Measurements from ENCODE around the gene ATP6V1B1.

The ATP6V1B1 gene

DNA sequence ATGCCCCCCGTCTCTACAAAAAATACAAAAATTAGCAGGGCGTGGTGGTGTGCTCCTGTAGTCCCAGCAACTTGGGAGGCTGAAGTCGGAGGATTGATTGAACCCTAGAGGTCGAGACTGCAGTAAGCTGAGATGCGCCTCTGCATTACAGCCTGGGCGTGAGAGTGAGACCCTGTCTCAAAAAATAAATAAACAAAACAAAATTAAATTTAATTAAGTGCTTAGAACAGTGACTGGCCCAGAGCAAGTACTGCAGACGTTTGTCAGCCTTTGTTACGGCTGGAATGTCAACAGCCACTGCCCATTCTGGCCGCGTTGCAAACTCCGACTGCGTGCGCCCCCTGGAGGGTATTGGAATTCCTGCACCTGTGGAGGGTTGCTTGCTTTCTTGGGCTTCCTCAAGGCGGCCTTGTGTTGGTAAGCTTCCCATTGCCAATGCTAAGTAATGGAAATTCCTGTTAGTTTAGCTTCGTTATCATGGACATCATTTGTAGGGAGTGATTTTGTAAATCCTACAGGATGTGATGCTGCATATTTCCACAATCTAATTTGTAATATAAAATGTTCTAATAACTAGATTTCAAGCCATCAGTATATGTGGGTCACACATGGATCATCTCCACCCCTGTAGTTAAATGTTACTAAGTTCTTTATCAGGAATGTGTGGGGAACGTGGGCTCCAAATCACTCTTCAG is 15.9 kb upstream of the ATP6V1B1 start:
- H3K4me3 ChIP-seq (ENCODE audit: low read depth, low read length): no peak overlapping the region
- no peaks in the 10 kb centered on the region for H3K9me3 ChIP-seq (ENCODE audit: control insufficient read depth, insufficient read depth, low read length)
- no peaks in the 10 kb centered on the region for H3K36me3 ChIP-seq (ENCODE audit: control insufficient read depth, insufficient read depth, low read length)
- no peak overlapping the region for H3K27ac ChIP-seq (ENCODE audit: low read depth, low read length)
- H3K27me3 ChIP-seq (ENCODE audit: control insufficient read depth, insufficient read depth, low read length): peaks cover 12% of the 10 kb centered on the region; the same call in 1 of the 2 replicates
- peaks cover 8% of the 10 kb centered on the region for H3K4me1 ChIP-seq (ENCODE audit: control insufficient read depth, insufficient read depth, low read length)
- no peak overlapping the region for H3K9ac ChIP-seq (ENCODE audit: low read depth, low read length)

DNA sequence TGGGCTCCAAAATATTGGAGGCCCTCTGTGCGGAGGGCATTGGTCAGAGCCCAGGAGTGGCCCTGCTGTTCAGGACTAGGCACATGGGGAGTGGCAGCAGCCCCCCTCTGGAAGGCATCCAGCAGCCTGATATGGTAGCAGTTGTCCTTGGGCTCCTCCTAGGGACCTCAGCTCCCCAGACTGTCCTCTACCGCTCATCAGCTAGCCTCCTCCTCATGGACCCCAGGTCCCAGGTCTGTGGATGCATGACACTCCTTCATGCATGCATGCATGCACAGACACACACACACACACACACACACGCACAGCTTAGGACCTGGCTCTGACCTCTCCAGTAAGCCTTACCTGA is 15.4 kb upstream of the ATP6V1B1 start:
- H3K36me3 ChIP-seq (ENCODE audit: control insufficient read depth, insufficient read depth, low read length): no peaks in the 10 kb centered on the region
- H3K27ac ChIP-seq (ENCODE audit: low read depth, low read length): no peak overlapping the region
- no peaks in the 10 kb centered on the region for H3K9me3 ChIP-seq (ENCODE audit: control insufficient read depth, insufficient read depth, low read length)
- peaks cover 8% of the 10 kb centered on the region for H3K4me1 ChIP-seq (ENCODE audit: control insufficient read depth, insufficient read depth, low read length)
- H3K27me3 ChIP-seq (ENCODE audit: control insufficient read depth, insufficient read depth, low read length): peaks cover 12% of the 10 kb centered on the region; the same call in 1 of the 2 replicates
- no peak overlapping the region for H3K9ac ChIP-seq (ENCODE audit: low read depth, low read length)
- no peak overlapping the region for H3K4me3 ChIP-seq (ENCODE audit: low read depth, low read length)

DNA sequence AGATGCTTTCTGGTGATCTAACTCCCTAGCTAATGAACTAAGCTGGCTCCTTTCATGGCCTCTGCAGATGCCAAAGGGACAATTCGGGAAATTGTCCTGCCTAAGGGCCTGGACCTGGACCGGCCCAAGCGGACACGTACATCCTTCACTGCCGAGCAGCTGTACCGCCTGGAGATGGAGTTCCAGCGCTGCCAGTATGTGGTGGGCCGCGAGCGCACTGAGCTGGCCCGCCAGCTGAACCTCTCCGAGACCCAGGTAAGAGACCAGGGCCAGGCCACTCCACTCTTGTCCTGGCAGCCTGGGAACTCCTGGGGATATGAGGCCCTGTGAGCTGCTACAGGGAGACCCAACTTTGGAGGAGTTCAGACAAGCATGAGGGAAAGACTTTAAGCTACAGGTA is 14.7 kb upstream of the ATP6V1B1 start:
- Histone ChIP-seq H3K9ac (ENCODE audit: low read depth, low read length) (no peak overlapping the region), H3K36me3 (ENCODE audit: control insufficient read depth, insufficient read depth, low read length) (no peaks in the 10 kb centered on the region), H3K4me1 (ENCODE audit: control insufficient read depth, insufficient read depth, low read length) (peaks cover 8% of the 10 kb centered on the region), H3K9me3 (ENCODE audit: control insufficient read depth, insufficient read depth, low read length) (no peaks in the 10 kb centered on the region), H3K27ac (ENCODE audit: low read depth, low read length) (no peak overlapping the region), H3K27me3 (ENCODE audit: control insufficient read depth, insufficient read depth, low read length) (peaks cover 12% of the 10 kb centered on the region; the same call in 1 of the 2 replicates), H3K4me3 (ENCODE audit: low read depth, low read length) (no peak overlapping the region)

DNA sequence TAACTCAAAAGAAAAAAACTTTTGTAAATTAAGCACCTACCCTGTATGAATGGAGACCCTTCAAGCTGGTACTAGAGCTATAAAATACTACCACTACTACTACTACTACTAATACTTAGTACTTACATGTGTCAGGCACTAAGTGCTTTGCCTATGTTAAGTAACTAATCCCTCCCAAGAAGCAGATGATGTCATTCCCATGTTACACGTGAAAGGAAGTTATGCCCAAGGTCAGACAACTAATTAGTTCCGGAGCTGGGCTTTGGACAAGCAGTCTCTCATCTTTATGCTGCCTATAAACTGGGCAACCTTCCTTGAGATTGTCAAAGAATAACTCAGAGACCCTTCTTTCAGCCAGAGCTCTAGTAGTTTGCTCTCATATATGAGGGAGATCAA is 13.9 kb upstream of the ATP6V1B1 start:
- Histone ChIP-seq H3K36me3 (ENCODE audit: control insufficient read depth, insufficient read depth, low read length) (no peaks in the 10 kb centered on the region), H3K4me3 (ENCODE audit: low read depth, low read length) (no peak overlapping the region), H3K9ac (ENCODE audit: low read depth, low read length) (no peak overlapping the region), H3K4me1 (ENCODE audit: control insufficient read depth, insufficient read depth, low read length) (peaks cover 8% of the 10 kb centered on the region), H3K27me3 (ENCODE audit: control insufficient read depth, insufficient read depth, low read length) (peaks cover 12% of the 10 kb centered on the region; the same call in 1 of the 2 replicates), H3K27ac (ENCODE audit: low read depth, low read length) (no peak overlapping the region), H3K9me3 (ENCODE audit: control insufficient read depth, insufficient read depth, low read length) (no peaks in the 10 kb centered on the region)

DNA sequence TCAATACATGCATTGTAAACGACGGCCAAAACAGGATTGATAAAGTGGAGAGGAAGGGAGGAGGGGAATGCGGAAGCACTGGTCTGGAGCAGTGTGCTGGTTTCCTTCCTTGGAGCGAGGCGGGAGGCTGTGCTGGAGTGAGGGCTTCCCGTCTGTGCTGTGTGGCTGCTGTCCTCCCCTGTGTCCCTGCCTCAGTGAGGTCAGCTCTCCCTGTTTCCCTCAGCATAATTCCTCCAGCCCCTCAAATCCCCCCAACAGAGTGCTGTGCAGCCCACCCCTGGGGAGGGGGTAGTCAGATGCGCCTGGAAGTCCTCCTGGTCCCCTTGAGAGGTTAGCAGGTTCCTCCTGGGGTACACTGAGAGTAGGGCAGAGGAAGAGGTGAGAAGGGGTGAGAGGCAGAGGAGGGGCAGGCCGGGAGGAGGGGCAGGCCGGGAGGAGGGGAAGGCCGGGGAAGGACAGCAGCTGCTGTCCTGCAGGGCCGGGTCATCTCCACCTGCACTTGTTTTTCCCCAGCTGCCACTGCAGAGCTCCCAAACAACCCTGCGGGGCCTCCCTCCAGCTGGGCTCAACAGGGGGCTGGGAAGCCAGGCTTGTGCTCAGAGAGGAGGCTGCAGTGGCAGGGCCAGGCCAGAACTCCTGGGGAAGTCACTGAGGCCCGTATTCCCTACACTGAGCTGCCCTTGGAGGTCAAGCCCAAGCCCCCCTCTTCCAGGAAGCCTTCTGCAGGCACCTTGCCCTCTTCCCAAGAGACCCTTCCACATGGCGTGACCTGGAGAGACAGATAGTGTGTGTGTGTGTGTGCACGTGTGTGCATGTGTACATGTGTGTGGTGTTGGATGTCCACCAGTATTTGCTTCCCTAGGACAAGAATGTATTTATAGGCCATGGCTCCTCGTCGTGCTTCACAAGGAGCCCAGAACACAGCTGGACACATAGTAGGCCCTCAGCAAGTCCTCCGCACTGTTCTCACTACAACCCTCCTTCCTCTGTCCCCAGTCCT is 13.2 kb upstream of the ATP6V1B1 start:
- Histone ChIP-seq H3K36me3 (ENCODE audit: control insufficient read depth, insufficient read depth, low read length) (no peaks in the 10 kb centered on the region), H3K27me3 (ENCODE audit: control insufficient read depth, insufficient read depth, low read length) (peaks cover 10% of the 10 kb centered on the region; the same call in 1 of the 2 replicates), H3K27ac (ENCODE audit: low read depth, low read length) (no peak overlapping the region), H3K4me3 (ENCODE audit: low read depth, low read length) (no peak overlapping the region), H3K9me3 (ENCODE audit: control insufficient read depth, insufficient read depth, low read length) (no peaks in the 10 kb centered on the region), H3K4me1 (ENCODE audit: control insufficient read depth, insufficient read depth, low read length) (peaks cover 8% of the 10 kb centered on the region), H3K9ac (ENCODE audit: low read depth, low read length) (no peak overlapping the region)

DNA sequence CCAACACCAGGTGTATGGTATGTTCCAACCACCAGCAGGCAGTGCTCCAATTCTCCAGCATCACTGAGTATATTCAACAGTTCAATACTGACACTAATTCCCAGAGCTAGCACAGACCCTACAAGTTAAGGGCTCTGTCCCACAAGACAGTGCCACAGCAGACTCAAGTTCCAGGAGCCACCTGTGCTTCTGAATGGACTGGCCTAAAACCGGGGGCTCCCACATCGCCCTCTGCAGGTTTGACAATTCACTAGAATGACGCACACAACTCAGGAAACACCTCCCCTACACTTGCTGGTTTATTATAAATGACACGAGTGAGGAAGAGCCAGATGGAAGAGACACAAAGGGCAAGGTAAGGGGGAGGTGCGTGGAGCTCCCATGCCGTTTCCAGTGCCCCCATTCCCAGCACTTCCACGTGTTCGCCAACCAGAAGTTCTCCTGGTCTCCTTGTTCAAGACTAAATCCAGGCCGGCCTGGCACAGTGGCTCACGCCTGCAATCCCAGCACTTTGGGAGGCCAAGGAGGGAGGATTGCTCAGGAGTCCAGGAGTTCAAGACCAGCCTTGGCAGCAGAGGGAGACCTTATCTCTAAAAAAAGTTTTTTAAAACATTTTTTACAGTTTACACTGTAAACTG is 12.2 kb upstream of the ATP6V1B1 start:
- no peaks in the 10 kb centered on the region for H3K36me3 ChIP-seq (ENCODE audit: control insufficient read depth, insufficient read depth, low read length)
- H3K4me1 ChIP-seq (ENCODE audit: control insufficient read depth, insufficient read depth, low read length): peaks cover 8% of the 10 kb centered on the region
- no peak overlapping the region for H3K9ac ChIP-seq (ENCODE audit: low read depth, low read length)
- no peak overlapping the region for H3K27ac ChIP-seq (ENCODE audit: low read depth, low read length)
- 0 out of 2 replicates have a peak, but pooled peaks cover 7% of the 10 kb centered on the region for H3K27me3 ChIP-seq (ENCODE audit: control insufficient read depth, insufficient read depth, low read length)
- no peak overlapping the region for H3K4me3 ChIP-seq (ENCODE audit: low read depth, low read length)
- no peaks in the 10 kb centered on the region for H3K9me3 ChIP-seq (ENCODE audit: control insufficient read depth, insufficient read depth, low read length)

DNA sequence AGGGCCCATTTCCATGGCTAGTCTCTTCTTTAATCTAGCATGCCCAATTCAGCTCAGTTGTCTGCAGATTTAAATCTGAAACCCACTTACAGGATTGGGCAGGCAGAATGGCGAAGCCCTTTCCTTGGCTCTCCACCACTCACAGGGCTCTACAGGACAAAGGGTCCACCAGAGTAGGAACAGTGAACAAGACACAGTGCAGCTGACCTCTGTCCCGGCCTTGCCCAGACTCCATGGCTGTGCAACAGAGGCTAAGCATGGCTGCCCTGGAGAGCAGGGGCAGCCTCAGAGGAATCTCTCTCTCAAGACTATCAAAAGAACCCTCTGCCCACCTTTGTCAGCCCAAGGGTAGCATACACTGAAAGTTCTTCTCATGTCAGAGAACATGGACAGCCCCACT is 9.7 kb upstream of the ATP6V1B1 start:
- Histone ChIP-seq H3K27ac (ENCODE audit: low read depth, low read length) (no peak overlapping the region), H3K9ac (ENCODE audit: low read depth, low read length) (no peak overlapping the region), H3K36me3 (ENCODE audit: control insufficient read depth, insufficient read depth, low read length) (no peaks in the 10 kb centered on the region), H3K9me3 (ENCODE audit: control insufficient read depth, insufficient read depth, low read length) (no peaks in the 10 kb centered on the region), H3K27me3 (ENCODE audit: control insufficient read depth, insufficient read depth, low read length) (0 out of 2 replicates have a peak, but pooled peaks cover 6% of the 10 kb centered on the region), H3K4me1 (ENCODE audit: control insufficient read depth, insufficient read depth, low read length) (peaks cover 8% of the 10 kb centered on the region), H3K4me3 (ENCODE audit: low read depth, low read length) (no peak overlapping the region)

DNA sequence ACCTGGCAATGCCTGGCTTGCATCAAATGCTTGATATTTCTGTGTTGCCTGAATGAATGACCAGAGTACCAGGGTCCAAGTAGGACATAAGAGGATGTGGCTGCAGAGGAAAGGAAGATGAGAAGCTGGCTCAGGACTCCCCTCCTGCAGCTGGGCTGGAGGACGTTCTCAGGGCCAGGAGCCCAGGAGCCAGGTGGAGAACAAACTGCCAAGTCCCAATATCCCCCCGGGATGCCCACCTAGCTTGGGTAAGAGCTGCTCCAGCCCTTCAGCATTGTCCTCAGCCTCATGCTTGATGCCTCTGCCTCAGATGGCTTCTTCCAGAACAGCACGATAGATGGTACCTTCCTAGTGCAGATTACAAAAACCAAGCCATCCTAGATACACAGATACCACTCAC is 8.6 kb upstream of the ATP6V1B1 start:
- Histone ChIP-seq H3K4me3 (ENCODE audit: low read depth, low read length) (no peak overlapping the region), H3K36me3 (ENCODE audit: control insufficient read depth, insufficient read depth, low read length) (no peaks in the 10 kb centered on the region), H3K27me3 (ENCODE audit: control insufficient read depth, insufficient read depth, low read length) (0 out of 2 replicates have a peak, but pooled peaks cover 4% of the 10 kb centered on the region), H3K9me3 (ENCODE audit: control insufficient read depth, insufficient read depth, low read length) (no peaks in the 10 kb centered on the region), H3K4me1 (ENCODE audit: control insufficient read depth, insufficient read depth, low read length) (peaks cover 8% of the 10 kb centered on the region), H3K27ac (ENCODE audit: low read depth, low read length) (no peak overlapping the region), H3K9ac (ENCODE audit: low read depth, low read length) (no peak overlapping the region)

DNA sequence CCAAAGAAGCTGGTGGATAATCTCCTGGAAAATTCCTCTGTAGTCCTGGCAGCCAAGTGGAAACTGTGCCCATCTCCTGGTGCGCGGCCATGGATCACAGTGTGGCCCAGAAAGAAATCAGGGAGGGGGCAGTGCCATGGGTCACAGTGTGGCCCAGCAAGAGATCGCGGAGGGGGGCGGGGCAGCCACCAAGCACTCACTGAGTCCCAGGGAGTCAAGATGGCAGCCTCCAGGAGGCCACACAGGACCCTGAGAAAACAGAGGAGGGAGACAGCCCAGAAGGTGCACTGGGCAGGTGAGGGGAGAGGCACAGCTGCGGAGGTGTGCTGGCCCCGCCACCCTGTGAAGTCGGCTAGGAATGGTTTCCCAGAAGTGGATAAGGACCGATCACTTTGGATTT is 8.1 kb upstream of the ATP6V1B1 start:
- no peak overlapping the region for H3K4me3 ChIP-seq (ENCODE audit: low read depth, low read length)

DNA sequence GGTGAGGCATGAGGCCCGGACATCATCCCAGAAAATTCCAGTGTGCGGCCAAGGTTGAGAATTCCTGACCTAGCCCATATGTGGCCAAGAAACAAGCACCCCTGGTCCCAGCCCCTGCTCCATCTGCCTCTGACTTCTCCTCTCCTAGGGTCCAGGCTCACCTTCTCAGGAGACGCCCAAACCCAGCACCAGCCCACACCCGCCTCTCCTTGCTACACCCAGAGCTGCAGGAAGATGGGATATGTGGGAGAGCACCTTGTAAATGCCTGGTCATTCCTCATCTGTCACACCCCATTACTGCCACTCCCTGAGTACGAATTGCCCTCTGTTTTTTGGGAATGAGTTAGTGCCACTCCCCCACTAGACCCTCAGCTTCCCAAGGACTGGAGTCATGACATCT is 7.3 kb upstream of the ATP6V1B1 start:
- Histone ChIP-seq H3K36me3 (ENCODE audit: control insufficient read depth, insufficient read depth, low read length) (no peaks in the 10 kb centered on the region), H3K4me1 (ENCODE audit: control insufficient read depth, insufficient read depth, low read length) (no peaks in the 10 kb centered on the region), H3K4me3 (ENCODE audit: low read depth, low read length) (no peak overlapping the region), H3K9me3 (ENCODE audit: control insufficient read depth, insufficient read depth, low read length) (no peaks in the 10 kb centered on the region), H3K27me3 (ENCODE audit: control insufficient read depth, insufficient read depth, low read length) (0 out of 2 replicates have a peak, but pooled peaks cover 4% of the 10 kb centered on the region), H3K9ac (ENCODE audit: low read depth, low read length) (no peak overlapping the region), H3K27ac (ENCODE audit: low read depth, low read length) (no peak overlapping the region)

More for the DNA sequence above, 8.1 kb upstream of the ATP6V1B1 start:
- H3K9me3 ChIP-seq (ENCODE audit: control insufficient read depth, insufficient read depth, low read length): no peaks in the 10 kb centered on the region
- H3K4me1 ChIP-seq (ENCODE audit: control insufficient read depth, insufficient read depth, low read length): peaks cover 7% of the 10 kb centered on the region; the same call in 1 of the 2 replicates
- no peaks in the 10 kb centered on the region for H3K36me3 ChIP-seq (ENCODE audit: control insufficient read depth, insufficient read depth, low read length)
- no peak overlapping the region for H3K27ac ChIP-seq (ENCODE audit: low read depth, low read length)
- no peak overlapping the region for H3K9ac ChIP-seq (ENCODE audit: low read depth, low read length)
- H3K27me3 ChIP-seq (ENCODE audit: control insufficient read depth, insufficient read depth, low read length): 0 out of 2 replicates have a peak, but pooled peaks cover 4% of the 10 kb centered on the region

Data from HUES48 (cell line).